HG02981 (cell line): ENCODE results near the gene SLC38A3.

Source experiments
- ATAC-seq: cut with Tn5 transposase; IDR thresholded peaks from one replicate; pipeline ENCODE4 v1.9.1; 2021; ENCODE audit warnings: mild to moderate bottlenecking, moderate library complexity; ENCODE audit not compliant: unreplicated experiment

SLC38A3 gene

DNA sequence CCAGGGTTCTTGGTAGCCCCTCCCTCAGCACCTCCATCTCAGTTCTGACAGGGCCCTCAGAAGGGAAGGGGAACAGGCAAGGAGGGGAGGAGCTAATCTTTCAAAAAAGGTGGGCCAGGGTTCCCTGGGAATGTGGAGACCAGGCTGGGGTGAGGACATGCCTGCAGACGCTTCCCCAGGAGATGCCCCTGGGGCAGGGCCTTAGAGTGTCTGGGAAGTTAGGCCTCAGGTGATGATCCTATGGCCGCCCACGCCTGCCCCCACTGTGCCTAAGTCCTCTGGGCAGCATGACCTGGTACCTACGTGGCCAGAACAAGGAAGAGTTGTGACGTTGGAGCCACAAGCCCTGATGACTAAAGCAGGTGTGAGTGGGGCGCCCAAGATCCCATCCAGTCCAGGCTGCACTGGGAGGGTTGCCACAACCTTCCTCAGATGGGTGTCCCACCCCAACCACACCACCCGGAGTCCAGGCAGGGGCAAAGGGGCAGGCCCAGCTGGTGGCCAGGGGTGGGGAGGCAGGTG lies 60.0 kb downstream of the SLC38A3 start:
- ATAC-seq, result no peak

DNA sequence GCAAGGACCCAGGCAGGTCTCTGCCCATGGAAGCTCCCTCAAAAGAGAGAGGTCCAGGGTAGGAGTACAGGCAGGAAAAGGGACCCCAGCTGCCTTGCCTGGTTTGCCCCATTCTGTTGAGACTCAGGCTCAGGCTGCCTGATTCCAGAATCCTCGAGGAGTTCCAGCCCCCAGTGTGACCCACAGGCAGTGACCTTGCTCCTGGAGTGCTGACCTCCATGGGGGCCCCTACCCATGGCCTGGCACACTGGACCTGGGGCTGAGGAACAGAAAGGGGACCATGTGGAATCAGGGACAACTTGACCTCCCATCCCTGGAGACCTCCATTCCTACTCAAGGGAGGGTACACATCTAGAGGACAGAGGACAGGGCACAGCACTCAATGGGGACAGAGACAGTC lies 60.5 kb downstream of the SLC38A3 start:
- ATAC-seq, result no peak

DNA sequence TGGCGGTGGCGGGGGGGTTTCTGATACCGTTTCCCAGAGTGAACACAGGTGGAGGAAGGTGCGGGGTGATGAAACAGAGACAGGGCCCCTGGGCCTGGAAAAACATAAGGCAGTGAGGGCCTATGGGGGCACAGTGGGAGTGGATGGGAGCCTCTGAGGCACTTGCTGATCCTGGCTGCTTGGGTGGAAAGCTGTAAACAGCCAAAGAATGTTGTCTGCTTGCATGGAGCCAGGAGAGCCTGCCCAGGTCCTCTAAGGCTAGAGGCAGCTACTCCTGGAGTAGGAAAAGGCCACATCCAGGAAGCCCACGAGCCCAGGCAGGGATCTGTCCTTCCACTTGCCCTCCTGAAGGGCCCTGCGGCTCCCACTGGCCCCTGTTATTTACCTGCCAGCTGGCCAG lies 60.9 kb downstream of the SLC38A3 start:
- ATAC-seq, result no peak

DNA sequence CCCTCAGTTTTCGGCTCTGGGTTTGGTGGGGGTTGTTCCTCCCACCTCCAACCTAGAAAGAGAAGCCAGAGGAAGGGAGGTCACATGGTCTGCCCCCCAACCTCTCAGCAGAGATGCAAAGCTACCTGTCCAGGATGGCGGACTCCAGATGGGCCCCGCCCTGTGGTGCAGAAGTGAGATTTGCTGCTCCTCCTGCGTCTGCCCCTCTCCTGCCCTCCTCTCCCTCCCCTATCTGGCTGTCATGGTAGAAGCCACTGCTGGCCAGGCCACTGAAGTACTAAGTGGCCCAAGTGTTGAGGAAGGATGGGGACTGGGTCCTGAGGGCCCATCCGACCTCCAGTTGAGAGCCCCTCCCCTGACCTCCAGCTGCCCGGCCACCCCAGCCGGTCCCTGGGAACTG lies 61.8 kb downstream of the SLC38A3 start:
- ATAC-seq, result no peak

DNA sequence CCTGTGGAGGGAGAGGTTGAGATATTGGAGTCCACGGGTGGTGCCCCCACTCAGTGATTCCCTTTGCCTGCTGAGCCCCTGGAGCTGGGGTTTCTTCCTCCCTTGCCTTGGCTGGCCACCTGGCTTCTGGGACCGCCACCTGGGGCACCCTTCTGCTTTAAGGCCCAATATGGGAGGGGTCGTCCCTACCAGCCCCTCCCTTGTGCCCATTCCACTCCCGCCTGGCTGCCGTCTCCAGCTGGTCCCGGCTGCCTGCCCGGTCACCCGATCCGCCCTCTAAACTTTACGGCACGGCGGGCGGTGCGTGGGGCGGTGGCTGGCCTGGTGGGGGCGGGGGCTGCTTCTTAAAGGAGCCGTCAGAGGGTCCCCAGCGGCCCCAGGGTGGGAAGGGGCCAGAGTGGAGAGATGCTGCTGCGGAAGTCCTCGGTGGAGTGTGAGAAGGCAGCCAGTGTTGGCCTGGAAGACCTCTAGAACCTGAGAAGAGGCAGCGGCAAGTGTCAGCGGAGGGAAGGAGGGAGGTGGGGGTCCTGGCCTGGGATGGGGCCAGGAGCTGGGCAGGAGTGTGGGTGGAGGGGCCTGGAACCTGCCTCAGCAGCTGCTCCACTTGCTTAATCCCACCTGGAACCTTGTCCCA lies 62.3 kb downstream of the SLC38A3 start:
- ATAC-seq, result no peak

DNA sequence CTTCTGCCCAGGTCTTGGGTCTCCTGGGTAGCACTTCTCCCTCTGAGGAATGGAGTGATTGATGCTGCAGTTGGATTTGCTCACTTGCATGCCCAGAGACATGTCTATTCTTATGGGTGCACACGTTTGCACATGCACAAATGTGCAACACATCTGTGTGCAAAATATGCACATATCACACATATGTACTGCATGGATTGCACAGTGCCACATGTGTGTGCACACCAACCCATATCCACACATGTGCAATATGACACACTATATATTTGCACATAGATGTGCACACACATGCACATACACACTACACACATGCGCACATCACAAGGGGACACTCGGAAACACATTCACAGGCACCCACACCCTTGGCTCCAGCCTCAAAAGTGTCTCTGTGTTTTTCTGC lies 63.2 kb downstream of the SLC38A3 start:
- no peak for ATAC-seq

DNA sequence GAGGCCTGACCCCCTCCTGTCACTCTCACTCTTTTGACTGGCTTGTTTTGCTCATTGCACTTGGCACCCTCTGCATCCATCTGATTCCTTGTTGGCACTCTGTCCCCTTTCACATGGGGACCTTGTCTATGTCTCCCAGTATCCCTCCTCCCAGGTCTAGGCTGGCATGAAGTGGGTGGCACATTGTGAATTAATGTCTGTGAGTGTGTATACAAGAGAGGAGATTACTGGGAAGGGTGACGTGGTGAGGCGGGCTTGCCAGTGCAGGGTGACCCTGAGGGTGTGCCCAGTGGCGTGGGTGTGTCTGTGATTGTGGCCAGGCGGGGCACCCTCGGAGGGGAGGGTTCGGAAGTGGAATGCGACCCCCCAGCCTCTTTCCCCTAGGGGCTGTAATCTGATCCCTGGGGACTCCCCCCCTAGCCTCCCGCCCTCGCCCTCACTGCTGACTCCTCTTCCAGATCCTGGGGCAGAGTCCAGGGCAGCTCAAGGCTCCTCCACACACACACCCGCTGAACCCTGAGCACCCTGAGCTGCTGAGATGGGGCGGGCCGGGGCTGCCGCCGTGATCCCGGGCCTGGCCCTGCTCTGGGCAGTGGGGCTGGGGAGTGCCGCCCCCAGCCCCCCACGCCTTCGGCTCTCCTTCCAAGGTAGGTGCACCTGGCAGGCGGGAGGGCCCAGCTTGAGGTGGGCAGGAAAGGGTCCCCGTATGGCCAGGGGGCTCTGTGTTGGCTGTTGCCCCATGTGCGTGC lies 63.8 kb downstream of the SLC38A3 start, which contains the start of gene SEMA3B:
Gene SEMA3B, plus strand, starts transcription at position 445 of the 749 bp plus-strand sequence. Its CDS starts 94 bp downstream, at position 539.
- ATAC-seq, result no peak

DNA sequence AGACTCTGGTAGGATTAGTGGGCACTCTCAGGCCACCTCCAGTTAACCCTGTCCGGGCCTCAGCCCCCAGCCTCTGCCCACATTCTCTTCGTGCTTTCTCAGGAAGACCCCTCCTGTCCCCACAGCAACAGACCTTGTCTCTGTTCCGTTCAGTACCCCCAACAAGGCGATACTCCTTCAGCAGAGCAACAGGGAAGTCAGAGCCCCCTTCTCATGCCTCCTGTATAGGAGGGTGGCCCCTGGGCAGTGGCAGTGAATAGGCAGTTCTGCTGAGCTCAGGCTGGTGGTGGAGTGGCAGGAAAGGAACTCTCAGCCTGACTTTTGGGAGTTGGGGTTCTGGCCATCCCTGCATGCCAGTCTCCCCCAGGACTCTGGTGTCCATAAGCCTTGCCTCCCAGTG lies 64.4 kb downstream of the SLC38A3 start:
- no peak for ATAC-seq

DNA sequence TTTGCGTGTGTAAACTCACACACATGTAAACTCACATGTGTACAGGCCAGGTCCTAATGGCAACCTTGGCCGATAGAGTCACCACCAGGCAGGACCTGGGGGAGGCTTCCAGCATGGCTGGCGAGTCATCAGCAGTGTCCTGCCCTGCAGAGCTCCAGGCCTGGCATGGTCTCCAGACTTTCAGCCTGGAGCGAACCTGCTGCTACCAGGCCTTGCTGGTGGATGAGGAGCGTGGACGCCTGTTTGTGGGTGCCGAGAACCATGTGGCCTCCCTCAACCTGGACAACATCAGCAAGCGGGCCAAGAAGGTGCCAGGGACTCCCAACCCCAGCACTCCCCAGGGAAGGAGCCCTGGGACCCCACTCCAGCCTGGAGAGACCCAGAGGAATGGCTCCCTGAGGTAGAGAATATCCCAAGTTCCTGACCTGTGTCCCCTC lies 64.9 kb downstream of the SLC38A3 start:
- ATAC-seq, result no peak

DNA sequence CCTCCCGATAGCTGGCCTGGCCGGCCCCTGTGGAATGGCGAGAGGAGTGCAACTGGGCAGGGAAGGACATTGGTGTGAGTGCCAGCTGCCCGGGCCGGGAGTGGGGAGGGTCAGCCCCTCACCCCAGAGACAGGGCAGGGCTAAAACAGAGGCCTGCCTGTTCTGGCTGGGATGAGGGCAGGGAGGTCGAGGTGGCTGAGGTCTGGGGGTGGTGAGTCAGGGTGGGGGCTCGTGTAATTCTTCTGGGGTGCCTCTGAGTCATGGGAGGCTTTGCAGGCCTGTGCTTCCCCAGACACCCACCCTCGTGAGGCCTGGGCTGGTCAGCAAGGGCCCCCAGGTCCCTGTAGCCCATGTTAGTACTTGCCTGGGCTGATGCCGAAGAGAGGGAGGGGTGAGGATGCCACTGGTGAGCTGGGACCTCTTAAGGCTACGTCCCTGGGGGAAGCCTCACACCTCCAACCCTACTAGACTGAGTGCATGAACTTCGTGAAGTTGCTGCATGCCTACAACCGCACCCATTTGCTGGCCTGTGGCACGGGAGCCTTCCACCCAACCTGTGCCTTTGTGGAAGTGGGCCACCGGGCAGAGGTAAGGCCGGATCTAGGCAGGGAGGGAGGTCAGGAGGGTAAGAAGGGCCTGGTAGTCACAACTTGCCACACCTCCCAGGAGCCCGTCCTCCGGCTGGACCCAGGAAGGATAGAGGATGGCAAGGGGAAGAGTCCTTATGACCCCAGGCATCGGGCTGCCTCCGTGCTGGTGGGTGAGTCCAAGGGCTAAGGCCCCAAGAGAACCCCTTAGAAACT lies 65.6 kb downstream of the SLC38A3 start:
- ATAC-seq, result no peak
